Keratinocyte (primary cell): ENCODE results near the gene PTS. TPM values are rescaled to one million over a fixed set of nuclear protein-coding genes. Genes with fewer than 3 reads are reported as not detected.

Source experiments
- DNase-seq: peaks from one replicate; pipeline ENCODE4 v3.0.0-alpha.2; 2011; ENCODE audit warnings: low read depth, missing footprints, low spot score
- FAIRE-seq: peaks from 2 replicates; lab custom pipeline; 2011; peaks lifted over from hg19 to GRCh38; lab: Jason Lieb, UNC
- H2AFZ ChIP-seq: 2 replicates; pipeline ENCODE4 v1.6.0; 2012; ENCODE audit warnings: low read length, control low read depth, inconsistent platforms; ENCODE audit not compliant: control insufficient read depth
- H3K27ac ChIP-seq: 2 replicates; pipeline ENCODE4 v1.5.1; 2011; ENCODE audit warnings: low read length; ENCODE audit not compliant: control insufficient read depth, insufficient read depth
- H3K27me3 ChIP-seq: 3 replicates; pipeline ENCODE4 v1.6.0; 2011; ENCODE audit warnings: low read length; ENCODE audit not compliant: control insufficient read depth, insufficient read depth; ENCODE audit errors: extremely low read depth
- H3K36me3 ChIP-seq, 2 experiments: 2 replicates in 1 of 2; 3 replicates in 1 of 2; pipeline ENCODE4 v1.5.1; 2011; ENCODE audit warnings: low read length in 2 of 2, mild to moderate bottlenecking in 1 of 2; ENCODE audit not compliant: control insufficient read depth in 2 of 2, insufficient read depth in 2 of 2; ENCODE audit errors: extremely low read depth in 1 of 2
- H3K4me1 ChIP-seq: 3 replicates; pipeline ENCODE4 v1.5.1; 2011; ENCODE audit warnings: low read length; ENCODE audit not compliant: control insufficient read depth, insufficient read depth; ENCODE audit errors: extremely low read depth
- H3K4me2 ChIP-seq: 3 replicates; pipeline ENCODE4 v1.6.0; 2011; ENCODE audit warnings: low read depth, low read length; ENCODE audit not compliant: control insufficient read depth, insufficient read depth; ENCODE audit errors: extremely low read depth
- H3K4me3 ChIP-seq, 3 experiments: fragments of 200-600 bp in 1 of 3; sonication (generic) in 1 of 3; 2 replicates in 2 of 3; 3 replicates in 1 of 3; pipeline ENCODE4 v1.5.1; 2011 to 2016; ENCODE audit warnings: low read length in 3 of 3, mild to moderate bottlenecking in 3 of 3, control low read depth in 2 of 3, inconsistent platforms in 1 of 3, low read depth in 1 of 3, mixed read lengths in 1 of 3, mixed run types in 1 of 3, moderate library complexity in 1 of 3; ENCODE audit not compliant: control insufficient read depth in 2 of 3, insufficient read depth in 2 of 3; ENCODE audit errors: extremely low read depth in 1 of 3
- H3K79me2 ChIP-seq: 2 replicates; pipeline ENCODE4 v1.6.0; 2012; ENCODE audit warnings: low read length; ENCODE audit not compliant: control insufficient read depth, insufficient read depth
- H3K9ac ChIP-seq: 3 replicates; pipeline ENCODE4 v1.6.0; 2011; ENCODE audit warnings: low read length; ENCODE audit not compliant: control insufficient read depth, insufficient read depth; ENCODE audit errors: extremely low read depth
- H3K9me1 ChIP-seq: 3 replicates; pipeline ENCODE4 v1.6.0; 2011; ENCODE audit warnings: low read length; ENCODE audit not compliant: control insufficient read depth, insufficient read depth; ENCODE audit errors: extremely low read depth
- H3K9me3 ChIP-seq: 2 replicates; pipeline ENCODE4 v1.5.1; 2012; ENCODE audit warnings: low read depth, low read length; ENCODE audit not compliant: control insufficient read depth
- H4K20me1 ChIP-seq: 3 replicates; pipeline ENCODE4 v1.6.0; 2011; ENCODE audit warnings: low read length; ENCODE audit not compliant: control insufficient read depth, insufficient read depth; ENCODE audit errors: extremely low read depth
- EZH2 ChIP-seq: IDR thresholded peaks from one replicate; pipeline ENCODE4 v1.6.1; 2012; ENCODE audit warnings: inconsistent platforms, mild to moderate bottlenecking, low read length, moderate library complexity
- dilution Hi-C: fragments of 300-500 bp; cut with MboI; formaldehyde crosslinking; loops from one replicate; pipeline ENCODE4 v1.7.0; 2020; ENCODE audit warnings: low sequenced_read_pairs; ENCODE audit not compliant: extremely low pct_ligation_motif_present
- polyA plus RNA-seq, 5 experiments: library from polyadenylated mRNA; depleted of rRNA in 3 of 5; stranded (reverse) in 3 of 5; stranded (forward) in 1 of 5; unstranded in 1 of 5; fragments of >200 nt; gene quantifications; 1 replicate in 1 of 5; 2 replicates in 3 of 5; 3 replicates in 1 of 5; pipeline versions ENCODE4 v1.2.1 to v1.2.3, GENCODE V29; 2011 to 2012; ENCODE audit warnings: missing spikeins in 2 of 5, low read depth in 1 of 5, low replicate concordance in 1 of 5
- TF ChIP-seq, protein P1 (sequence below), 3 experiments: IDR thresholded peaks in 1 of 3; conservative IDR thresholded peaks in 1 of 3; optimal IDR thresholded peaks in 1 of 3; 2 replicates in 2 of 3; 3 replicates in 1 of 3; pipeline versions ENCODE3 to v1.5.1; 2011; ENCODE audit warnings: low read length in 3 of 3, mild to moderate bottlenecking in 3 of 3, moderate library complexity in 2 of 3, control low read depth in 1 of 3, inconsistent platforms in 1 of 3; ENCODE audit not compliant: insufficient read depth in 2 of 3; ENCODE audit errors: extremely low read depth in 1 of 3

Gene PTS
- polyA plus RNA-seq, 1 donor (not counting 4 experiments of a cell fraction or from before 2014, with no cell fraction given), result 72.5 TPM

DNA sequence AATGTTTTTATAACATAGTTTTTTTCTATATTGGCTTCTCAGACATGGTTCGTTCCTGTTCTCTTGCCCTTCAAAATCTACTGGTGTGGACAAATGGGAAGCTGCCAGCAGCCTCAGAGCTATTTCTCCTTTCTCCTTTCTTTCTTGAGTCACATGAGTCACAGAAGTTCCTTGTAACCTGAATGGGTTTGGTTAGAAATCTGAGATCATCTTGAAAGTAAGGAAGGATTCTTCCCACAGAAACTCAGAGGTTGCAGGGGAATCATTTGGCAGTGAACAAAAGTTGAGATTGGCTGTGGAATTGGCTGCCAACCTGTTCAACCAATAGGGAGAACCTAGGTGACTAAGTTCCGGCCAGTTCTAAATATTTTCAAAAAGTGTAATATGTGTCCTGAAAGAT lies 22.0 kb downstream of the PTS start:
- H3K4me2 ChIP-seq, result no peak overlapping the region
- dilution Hi-C loops, result no loop called here
- DNase-seq (no peak), FAIRE-seq (no peak)
- H3K27ac ChIP-seq, result no peak overlapping the region
- no peaks in the 10 kb centered on the region for H3K36me3 ChIP-seq
- H3K9me1 ChIP-seq, result no peaks in the 10 kb centered on the region
- H3K4me3 ChIP-seq, result no peak overlapping the region
- H4K20me1 ChIP-seq, result no peaks in the 10 kb centered on the region
- no peak overlapping the region for H3K9ac ChIP-seq
- no peak overlapping the region for H2AFZ ChIP-seq
- no peaks in the 10 kb centered on the region for H3K9me3 ChIP-seq
- no peaks in the 10 kb centered on the region for H3K27me3 ChIP-seq
- no peaks in the 10 kb centered on the region for H3K79me2 ChIP-seq
- TF ChIP-seq EZH2, result no peak
- TF ChIP-seq, protein P1, sequence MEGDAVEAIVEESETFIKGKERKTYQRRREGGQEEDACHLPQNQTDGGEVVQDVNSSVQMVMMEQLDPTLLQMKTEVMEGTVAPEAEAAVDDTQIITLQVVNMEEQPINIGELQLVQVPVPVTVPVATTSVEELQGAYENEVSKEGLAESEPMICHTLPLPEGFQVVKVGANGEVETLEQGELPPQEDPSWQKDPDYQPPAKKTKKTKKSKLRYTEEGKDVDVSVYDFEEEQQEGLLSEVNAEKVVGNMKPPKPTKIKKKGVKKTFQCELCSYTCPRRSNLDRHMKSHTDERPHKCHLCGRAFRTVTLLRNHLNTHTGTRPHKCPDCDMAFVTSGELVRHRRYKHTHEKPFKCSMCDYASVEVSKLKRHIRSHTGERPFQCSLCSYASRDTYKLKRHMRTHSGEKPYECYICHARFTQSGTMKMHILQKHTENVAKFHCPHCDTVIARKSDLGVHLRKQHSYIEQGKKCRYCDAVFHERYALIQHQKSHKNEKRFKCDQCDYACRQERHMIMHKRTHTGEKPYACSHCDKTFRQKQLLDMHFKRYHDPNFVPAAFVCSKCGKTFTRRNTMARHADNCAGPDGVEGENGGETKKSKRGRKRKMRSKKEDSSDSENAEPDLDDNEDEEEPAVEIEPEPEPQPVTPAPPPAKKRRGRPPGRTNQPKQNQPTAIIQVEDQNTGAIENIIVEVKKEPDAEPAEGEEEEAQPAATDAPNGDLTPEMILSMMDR (optimal IDR thresholded peaks at IDR 0.05 in 1 of 3, IDR thresholded peaks at IDR 0.05 in 1 of 3, conservative IDR thresholded peaks at IDR 0.05 in 1 of 3; ENCODE audit: extremely low read depth in 1 of 3, insufficient read depth in 2 of 3, low read length in 3 of 3), result no peak
- no peaks in the 10 kb centered on the region for H3K4me1 ChIP-seq

DNA sequence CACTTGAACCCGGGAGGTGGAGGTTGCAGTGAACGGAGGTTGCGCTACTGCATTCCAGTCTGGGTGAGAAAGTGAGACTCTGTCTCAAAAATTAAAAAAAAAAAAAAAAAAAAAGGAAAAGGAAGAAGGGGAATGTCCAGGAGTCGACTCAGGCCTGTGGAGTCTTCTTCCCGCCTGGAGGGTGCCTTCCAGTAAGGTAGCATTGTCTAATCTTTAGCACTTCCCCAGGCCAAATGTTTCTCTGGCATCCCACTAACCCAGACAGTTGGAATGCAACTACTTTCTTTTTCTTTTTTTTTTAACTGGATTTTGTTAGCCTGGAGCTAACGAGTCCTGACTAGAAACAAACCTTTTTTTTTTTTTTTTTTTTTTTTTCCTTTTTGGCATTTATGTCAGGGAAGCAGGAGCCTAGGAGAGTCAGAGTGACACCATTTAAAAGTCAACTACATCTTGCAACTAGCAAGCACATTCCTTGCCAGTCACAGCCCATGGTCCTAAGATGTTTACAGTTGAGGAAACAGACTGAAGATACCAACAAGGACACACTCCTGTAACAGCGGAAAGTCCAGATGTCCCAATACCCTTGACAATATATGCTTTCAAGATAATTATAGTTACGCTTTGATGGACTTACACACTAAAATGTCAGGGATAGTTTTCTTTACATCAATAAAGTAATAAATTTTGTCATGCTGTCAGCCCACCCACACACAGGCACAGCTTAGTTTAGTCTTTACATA lies 23.8 kb downstream of the PTS start:
- FAIRE-seq, result no peak

More for the DNA sequence above, 23.8 kb downstream of the PTS start:
- no peak overlapping the region for H3K27ac ChIP-seq
- dilution Hi-C loops, result no loop called here
- no peak overlapping the region for H3K9ac ChIP-seq
- no peak overlapping the region for H3K4me2 ChIP-seq
- no peaks in the 10 kb centered on the region for H3K79me2 ChIP-seq
- TF ChIP-seq EZH2, result no peak
- TF ChIP-seq, protein P1 (optimal IDR thresholded peaks at IDR 0.05 in 1 of 3, IDR thresholded peaks at IDR 0.05 in 1 of 3, conservative IDR thresholded peaks at IDR 0.05 in 1 of 3; ENCODE audit: extremely low read depth in 1 of 3, insufficient read depth in 2 of 3, low read length in 3 of 3), result no peak
- H3K4me1 ChIP-seq, result no peaks in the 10 kb centered on the region
- H4K20me1 ChIP-seq, result no peaks in the 10 kb centered on the region
- H3K4me3 ChIP-seq, result no peak overlapping the region
- H3K9me1 ChIP-seq, result no peaks in the 10 kb centered on the region
- H3K36me3 ChIP-seq, result no peaks in the 10 kb centered on the region
- no peaks in the 10 kb centered on the region for H3K27me3 ChIP-seq
- DNase-seq, result no peak
- H2AFZ ChIP-seq, result no peak overlapping the region
- no peaks in the 10 kb centered on the region for H3K9me3 ChIP-seq
